K562 (cell line): ENCODE results near the gene CELA1. TPM values are rescaled to one million over a fixed set of nuclear protein-coding genes. Genes with fewer than 3 reads are reported as not detected.
A peak's percentile ranks its signal among the peaks of the same experiment; 100 is the strongest.

Source experiments
- ATAC-seq: fragments of 200-7000 bp; cut with Tn5 transposase; 3 replicates; pipeline ENCODE4 v1.9.1; 2020; ENCODE audit warnings: moderate library complexity
- BruUV-seq: library from RNA; stranded (reverse); fragments of 400-500 nt; replicated peaks from 2 replicates; lab custom pipeline; 2021; lab: Mats Ljungman, UMichigan
- CTCF ChIA-PET: fragments of 300-600 bp; formaldehyde crosslinking; extraction: SDS; loops from one replicate; lab custom pipeline; 2021; ENCODE audit warnings: low intra/inter-chr PET ratio; lab: Yijun Ruan, JAX
- POLR2A ChIA-PET: fragments of 300-600, 350-650 bp; sonication (Branson Sonifier 250); formaldehyde crosslinking; extraction: SDS; loops from one replicate; lab custom pipeline; 2021; ENCODE audit warnings: antibody characterized with exemption, inconsistent platforms; lab: Yijun Ruan, JAX
- DNase-seq, 4 experiments: peaks; one replicate each; pipeline versions ENCODE4 v3.0.0 to v3.0.0-alpha.2; 2011 to 2018; ENCODE audit warnings: low spot score in 3 of 4, mixed read lengths in 3 of 4; ENCODE audit errors: extremely low read depth in 1 of 4
- FAIRE-seq: peaks from 2 replicates; lab custom pipeline; 2011; peaks lifted over from hg19 to GRCh38; lab: Jason Lieb, UNC
- H2AFZ ChIP-seq: 2 replicates; pipeline ENCODE4 v1.6.0; 2011; ENCODE audit warnings: low read depth, low read length, control low read depth, inconsistent platforms
- H3K27ac ChIP-seq: fragments of 200-600 bp; 3 replicates; pipeline ENCODE4 v1.8.0; 2011; ENCODE audit warnings: low read depth, mild to moderate bottlenecking, control low read depth, inconsistent platforms, low read length, moderate library complexity, mixed read lengths; ENCODE audit errors: extremely low read depth
- H3K27me3 ChIP-seq, 2 experiments: fragments of 300-600 bp in 1 of 2; 2 replicates in 1 of 2; 3 replicates in 1 of 2; pipeline versions ENCODE4 v1.6.0 to v1.8.0; 2011; ENCODE audit warnings: inconsistent platforms in 2 of 2, low read length in 2 of 2, mild to moderate bottlenecking in 1 of 2, mixed read lengths in 1 of 2, moderate library complexity in 1 of 2; ENCODE audit not compliant: control insufficient read depth in 2 of 2, insufficient read depth in 2 of 2
- H3K36me3 ChIP-seq: fragments of 300-600 bp; 3 replicates; pipeline ENCODE4 v1.8.0; 2011; ENCODE audit warnings: mild to moderate bottlenecking, low read length, inconsistent platforms; ENCODE audit not compliant: control insufficient read depth, insufficient read depth
- H3K4me1 ChIP-seq, 2 experiments: fragments of 200-600 bp in 1 of 2; replicated peaks in 1 of 2; 2 replicates in 1 of 2; 3 replicates in 1 of 2; pipeline versions ENCODE4 v1.5.1 to v1.8.0; 2011; ENCODE audit warnings: inconsistent platforms in 2 of 2, low read length in 2 of 2, mild to moderate bottlenecking in 1 of 2, mixed read lengths in 1 of 2, moderate library complexity in 1 of 2; ENCODE audit not compliant: control insufficient read depth in 2 of 2, insufficient read depth in 2 of 2
- H3K4me2 ChIP-seq: 2 replicates; pipeline ENCODE4 v1.6.1; 2011; ENCODE audit warnings: low read length, control low read depth, inconsistent platforms, mixed read lengths; ENCODE audit not compliant: insufficient read depth
- H3K4me3 ChIP-seq: fragments of 200-600 bp; sonication (generic), shearing (Covaris generic); 2 replicates; pipeline ENCODE4 v1.5.1; 2016; ENCODE audit warnings: control low read depth, inconsistent platforms
- H3K79me2 ChIP-seq: fragments of 200-600 bp; 3 replicates; pipeline ENCODE4 v1.8.0; 2011; ENCODE audit warnings: low read length, inconsistent platforms; ENCODE audit not compliant: control insufficient read depth, insufficient read depth
- H3K9ac ChIP-seq, 2 experiments: 2 replicates each; pipeline versions ENCODE4 v1.6.0 to v1.6.1; 2011; ENCODE audit warnings: low read depth in 2 of 2, low read length in 2 of 2, control low read depth in 1 of 2, inconsistent platforms in 1 of 2, mild to moderate bottlenecking in 1 of 2, mixed read lengths in 1 of 2; ENCODE audit not compliant: insufficient read depth in 1 of 2
- H3K9me1 ChIP-seq: one replicate; pipeline ENCODE4 v1.6.0; 2011; ENCODE audit warnings: inconsistent platforms, mild to moderate bottlenecking, low read length, moderate library complexity; ENCODE audit not compliant: control insufficient read depth, insufficient read depth
- H3K9me3 ChIP-seq: replicated peaks from 2 replicates; pipeline ENCODE4 v1.5.1; 2011; ENCODE audit warnings: low read depth, low read length, inconsistent platforms; ENCODE audit not compliant: control insufficient read depth, insufficient read depth
- H4K20me1 ChIP-seq: replicated peaks from 2 replicates; pipeline ENCODE4 v1.6.1; 2011; ENCODE audit warnings: low read length, inconsistent platforms, mixed read lengths; ENCODE audit not compliant: control insufficient read depth, insufficient read depth
- ARID3B ChIP-seq: fragments of 250-450 bp; sonication (Bioruptor Pico); IDR thresholded peaks from 2 replicates; pipeline ENCODE4 v1.4.0; 2020; ENCODE audit warnings: borderline replicate concordance
- CBX5 ChIP-seq: IDR thresholded peaks from 2 replicates; pipeline ENCODE4 v1.6.1; 2014; ENCODE audit warnings: low read depth, borderline replicate concordance
- COPS2 ChIP-seq: fragments of 450-650 bp; conservative IDR thresholded peaks from 2 replicates; pipeline ENCODE4 v1.6.1; 2016; ENCODE audit warnings: mild to moderate bottlenecking, moderate library complexity
- CREB5 ChIP-seq: fragments of 250-450 bp; sonication (Bioruptor Pico); IDR thresholded peaks from 2 replicates; pipeline ENCODE4 v1.5.0; 2020; ENCODE audit warnings: mild to moderate bottlenecking
- DDX20 ChIP-seq: fragments of 450-650 bp; IDR thresholded peaks from 2 replicates; pipeline ENCODE4 v1.6.1; 2016; ENCODE audit warnings: missing genetic modification characterization, low read depth, mild to moderate bottlenecking, missing compliant biosample characterization, moderate library complexity
- KAT8 ChIP-seq: fragments of 450-650 bp; IDR thresholded peaks from 2 replicates; pipeline ENCODE4 v1.6.1; 2016; ENCODE audit warnings: low read depth, mild to moderate bottlenecking
- MTA1 ChIP-seq: fragments of 450-650 bp; IDR thresholded peaks from 2 replicates; pipeline ENCODE4 v1.6.1; 2017; ENCODE audit warnings: borderline replicate concordance
- TEAD1 ChIP-seq, 2 experiments: fragments of 450-650 bp in 1 of 2; sonication (generic) in 1 of 2; formaldehyde crosslinking; IDR thresholded peaks; 2 replicates each; pipeline versions ENCODE4 v1.4.0 to v1.8.0; 2020 to 2022; ENCODE audit warnings: mild to moderate bottlenecking in 2 of 2, missing genetic modification reagents in 1 of 2
- ZNF124 ChIP-seq: sonication (generic); formaldehyde crosslinking; IDR thresholded peaks from 2 replicates; pipeline ENCODE4 v1.8.1; 2022; ENCODE audit warnings: missing genetic modification reagents
- ZNF133 ChIP-seq: fragments of 250-450 bp; sonication (Bioruptor Pico); IDR thresholded peaks from 2 replicates; pipeline ENCODE4 v1.4.0; 2020; ENCODE audit warnings: mild to moderate bottlenecking
- ZNF699 ChIP-seq: fragments of 250-450 bp; sonication (Bioruptor Pico); IDR thresholded peaks from 2 replicates; pipeline ENCODE4 v1.8.0; 2021; ENCODE audit warnings: mild to moderate bottlenecking, moderate library complexity; ENCODE audit not compliant: insufficient replicate concordance
- ZNF778 ChIP-seq: fragments of 450-650 bp; formaldehyde crosslinking; IDR thresholded peaks from 2 replicates; pipeline ENCODE4 v1.4.0; 2020; ENCODE audit warnings: mild to moderate bottlenecking, moderate library complexity
- ZSCAN29 ChIP-seq: fragments of 450-650 bp; IDR thresholded peaks from 2 replicates; pipeline ENCODE4 v1.6.1; 2017
- WGBS: fragments of 100-300 bp; shearing (Covaris generic); methylation state at CpG from one replicate; pipeline ENCODE4 v1.1.6; 2016; ENCODE audit warnings: low coverage, mixed read lengths; ENCODE audit not compliant: insufficient coverage; ENCODE audit errors: missing lambda C conversion rate; 5-methylcytosine and 5-hydroxymethylcytosine counted together
- in situ Hi-C: fragments of 300-500 bp; cut with MboI; formaldehyde crosslinking; loops from 4 replicates; pipeline ENCODE4 v1.15.0; 2018; ENCODE audit warnings: inconsistent platforms, mixed read lengths
- intact Hi-C: fragments of 100-400 bp; cut with micrococcal nuclease; formaldehyde crosslinking; loops from 2 replicates; pipeline ENCODE4 v1.14.2; 2022
- polyA plus RNA-seq, 8 experiments: library from polyadenylated mRNA; depleted of rRNA in 4 of 8; stranded (reverse) in 5 of 8; unstranded in 3 of 8; fragments of >200 nt; fragmentation: Nextera tagmentation in 2 of 8; fragmentation: Illumina TruSeq in 1 of 8; extraction: Ambion mirVana in 2 of 8; extraction: Trizol in 1 of 8; gene quantifications; 2 replicates each; pipeline versions ENCODE4 v1.2.1 to v1.2.3, GENCODE V29; 2011 to 2014; ENCODE audit warnings: inconsistent platforms in 1 of 8, missing spikeins in 1 of 8
- total RNA-seq, 7 experiments: library from RNA; depleted of rRNA in 6 of 7; stranded (reverse); fragments of >200 nt in 6 of 7; fragmentation: Illumina TruSeq in 2 of 7; extraction: Trizol in 2 of 7; gene quantifications; 2 replicates each; pipeline versions ENCODE4 v1.2.1 to v1.2.3, GENCODE V29; 2011 to 2021; ENCODE audit warnings: low replicate concordance in 1 of 7

CELA1 gene
- total and polyA plus RNA-seq, 9 of the 15 experiments (the other 6 are each of a cell fraction or from before 2014, with no cell fraction given): 0.06 to 0.27 (median 0.22) TPM; not detected in 6

- Histone ChIP-seq H3K4me1 (peaks cover 35 to 38% of the 10 kb centered on the region in 2 experiments), H3K27me3 (no peaks in the 10 kb centered on the region), H3K9me1 (no peaks in the 10 kb centered on the region), H3K79me2 (no peaks in the 10 kb centered on the region), H2AFZ (no peak overlapping the region), H3K36me3 (no peaks in the 10 kb centered on the region), H3K27ac (no peak overlapping the region), H3K9me3 (no peaks in the 10 kb centered on the region), H3K4me3 (no peak overlapping the region), H3K4me2 (no peak overlapping the region; the same call in 1 of the 2 replicates), H4K20me1 (no peaks in the 10 kb centered on the region), H3K9ac (no peak overlapping the region)
- DNase-seq: no peak
- POLR2A ChIA-PET: interaction anchor here (0.7 to 1.5 kb wide), 2 partner anchors 9 to 25 kb away, joined by 4 to 7 read pairs; no protein-coding TSS in a partner anchor
- intact Hi-C loops: no loop called here
- BruUV-seq: no TSS peak
- no peak for ATAC-seq
- 67% methylated on average over 5 of the region's 5 CpGs for WGBS
- FAIRE-seq: no peak
- TF ChIP-seq COPS2 (no peak), TEAD1 (CRISPR knock-in tag; IDR thresholded peaks at IDR 0.05) (no peak), ZSCAN29 (no peak)
- in situ Hi-C loops: no loop called here
- CTCF ChIA-PET: no interaction called here
Observed at GRCh38 chr12:51388846-51389245, 42.4 kb upstream of the CELA1 start.

- H3K27ac ChIP-seq: peak overlapping the region; percentile 65
- TF ChIP-seq DDX20 (no peak), CREB5 (CRISPR knock-in tag) (no peak), KAT8 (no peak), MTA1 (peak; percentile 40; the same call in 1 of the 2 replicates), CBX5 (no peak), ZNF124 (CRISPR knock-in tag) (no peak), ARID3B (CRISPR knock-in tag) (no peak), ZNF699 (CRISPR knock-in tag) (no peak), ZNF133 (CRISPR knock-in tag) (no peak), ZNF778 (CRISPR knock-in tag) (no peak)
Observed at GRCh38 chr12:51388069-51388799, 41.8 kb upstream of the CELA1 start.

More at GRCh38 chr12:51388069-51388799, 41.8 kb upstream of the CELA1 start:
- CTCF ChIA-PET: interaction anchor here (0.6 kb wide), 1 partner anchor 1427 kb away, joined by 3 read pairs; no protein-coding TSS in a partner anchor
- no peaks in the 10 kb centered on the region for H3K9me3 ChIP-seq
- no peaks in the 10 kb centered on the region for H3K36me3 ChIP-seq
- no peaks in the 10 kb centered on the region for H3K79me2 ChIP-seq
- H3K27me3 ChIP-seq: no peaks in the 10 kb centered on the region
- peak overlapping the region; percentile 63 for H2AFZ ChIP-seq
- ATAC-seq (peak; percentile 40), DNase-seq (peak; percentile 60 to 82 (median 70)), FAIRE-seq (peak; percentile 94)
- in situ Hi-C loops (no loop called here), intact Hi-C loops (no loop called here)
- no peaks in the 10 kb centered on the region for H3K9me1 ChIP-seq
- H3K4me2 ChIP-seq: peak overlapping the region; percentile 59
- 29% methylated on average over 9 of the region's 10 CpGs for WGBS
- H3K4me1 ChIP-seq: peaks cover 38 to 39% of the 10 kb centered on the region in 2 experiments
- POLR2A ChIA-PET: interaction anchor here (0.6 to 1.5 kb wide), 2 partner anchors 8 to 362 kb away, joined by 3 to 7 read pairs; partner anchors contain the start of gene SLC11A2
- no peak overlapping the region for H3K4me3 ChIP-seq
- H4K20me1 ChIP-seq: no peaks in the 10 kb centered on the region
- BruUV-seq: no TSS peak
- H3K9ac ChIP-seq: peak overlapping the region; percentile 36 to 81; a peak in 3 of 4 replicates
